Transverse colon (tissue), 4 donors: ENCODE results near the gene OR52A5. TPM values are rescaled to one million over a fixed set of nuclear protein-coding genes. Genes with fewer than 3 reads are reported as not detected.

Experiments
- DNase-seq: peaks from one replicate; pipeline ENCODE4 v3.0.0-alpha.2; 2019
- H3K27ac ChIP-seq, 4 donors: fragments of 200-600 bp; sonication (generic); 2 replicates each; pipeline ENCODE4 v1.5.1; 2016 to 2018; ENCODE audit warnings: inconsistent platforms in 4 of 4
- H3K27me3 ChIP-seq: fragments of 200-600 bp; sonication (generic); 2 replicates; pipeline ENCODE4 v1.5.1; 2017; ENCODE audit warnings: inconsistent platforms
- H3K36me3 ChIP-seq, 4 donors: fragments of 200-600 bp; sonication (generic); 2 replicates each; pipeline ENCODE4 v1.5.1; 2017 to 2019; ENCODE audit warnings: inconsistent platforms in 4 of 4
- H3K4me1 ChIP-seq, 4 donors: fragments of 200-600 bp; sonication (generic); 2 replicates each; pipeline ENCODE4 v1.5.1; 2017 to 2020; ENCODE audit warnings: inconsistent platforms in 4 of 4
- H3K4me3 ChIP-seq, 4 donors: fragments of 200-600 bp; sonication (generic); 1 replicate in 1 of 4; 2 replicates in 3 of 4; pipeline versions ENCODE4 v1.5.1 to v1.6.1; 2017 to 2019; ENCODE audit warnings: inconsistent platforms in 4 of 4
- H3K9me3 ChIP-seq, 2 donors: fragments of 200-600 bp; sonication (generic); 2 replicates each; pipeline ENCODE4 v1.5.1; 2017 to 2019; ENCODE audit warnings: inconsistent platforms in 2 of 2
- EP300 ChIP-seq: sonication (generic); formaldehyde crosslinking; IDR thresholded peaks from one replicate; pipeline ENCODE4 v1.6.1; 2017; ENCODE audit warnings: antibody characterized with exemption, low read depth
- POLR2A ChIP-seq: fragments of 450-650 bp; IDR thresholded peaks from one replicate; pipeline ENCODE4 v1.6.1; 2016; ENCODE audit warnings: antibody characterized with exemption, mild to moderate bottlenecking, moderate library complexity
- POLR2AphosphoS5 ChIP-seq, 3 donors: sonication (generic); formaldehyde crosslinking; IDR thresholded peaks; one replicate each; pipeline ENCODE4 v1.6.1; 2016; ENCODE audit warnings: antibody characterized with exemption in 3 of 3
- WGBS, 2 donors: methylation state at CpG; one replicate each; pipeline ENCODE4 v1.1.5; 2018; ENCODE audit warnings: low coverage in 1 of 2; 5-methylcytosine and 5-hydroxymethylcytosine counted together
- in situ Hi-C, 4 donors: fragments of 200-750 bp; cut with MboI; loops; one replicate each; pipeline versions ENCODE4 v1.15.0 to v1.15.1; 2017; ENCODE audit warnings: low sequenced_read_pairs in 3 of 4, low pct_ligation_motif_present in 1 of 4, low pct_unique_long_range_greater_than_20kb in 1 of 4
- intact Hi-C: fragments of 100-400 bp; cut with DNase I; formaldehyde crosslinking; loops from one replicate; pipeline ENCODE4 v1.15.1; 2023; ENCODE audit warnings: low total_unique reads
- total RNA-seq, 4 donors: library from RNA; depleted of rRNA; stranded (reverse); fragments of >200 nt; gene quantifications; one replicate each; pipeline ENCODE4 v1.1.0, GENCODE V29; 2016
- TF ChIP-seq, protein P1 (sequence below), 5 experiments: fragments of 200-600 bp in 3 of 5; fragments of 450-650 bp in 2 of 5; sonication (generic) in 3 of 5; IDR thresholded peaks; 1 replicate in 2 of 5; 2 replicates in 3 of 5; pipeline ENCODE4 v1.5.1; 2016 to 2017; ENCODE audit warnings: antibody characterized with exemption in 5 of 5, inconsistent platforms in 3 of 5, mild to moderate bottlenecking in 2 of 5, moderate library complexity in 1 of 5

Gene OR52A5
- total RNA-seq, 4 donors from 2014 or later = not detected

DNA sequence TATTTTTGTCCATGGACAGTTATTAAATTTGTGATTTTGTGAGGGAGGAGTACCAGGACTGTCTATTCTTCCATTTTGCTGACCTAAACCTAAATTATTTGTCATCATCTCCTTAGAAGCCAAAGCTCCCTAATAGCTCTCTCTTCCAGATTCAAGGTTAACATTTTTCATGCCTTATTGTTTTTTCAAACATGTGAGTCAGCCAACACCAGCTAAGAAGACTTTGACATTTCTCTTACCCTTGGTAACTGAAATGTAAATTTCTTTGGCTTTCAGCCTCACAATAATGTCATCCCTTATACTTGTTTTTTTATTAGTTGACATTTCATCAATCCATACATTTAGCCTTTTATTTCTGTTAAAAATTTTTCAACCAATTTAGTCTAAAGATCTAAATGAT, 49.6 kb downstream of the OR52A5 start:
- no peak for DNase-seq
- H3K4me1 ChIP-seq = no peaks in the 10 kb centered on the region
- H3K9me3 ChIP-seq = no peaks in the 10 kb centered on the region
- in situ Hi-C loops = no loop called here
- TF ChIP-seq POLR2A (no peak), EP300 (no peak), POLR2AphosphoS5 (IDR thresholded peaks at IDR 0.05) (no peak)
- TF ChIP-seq, protein P1, sequence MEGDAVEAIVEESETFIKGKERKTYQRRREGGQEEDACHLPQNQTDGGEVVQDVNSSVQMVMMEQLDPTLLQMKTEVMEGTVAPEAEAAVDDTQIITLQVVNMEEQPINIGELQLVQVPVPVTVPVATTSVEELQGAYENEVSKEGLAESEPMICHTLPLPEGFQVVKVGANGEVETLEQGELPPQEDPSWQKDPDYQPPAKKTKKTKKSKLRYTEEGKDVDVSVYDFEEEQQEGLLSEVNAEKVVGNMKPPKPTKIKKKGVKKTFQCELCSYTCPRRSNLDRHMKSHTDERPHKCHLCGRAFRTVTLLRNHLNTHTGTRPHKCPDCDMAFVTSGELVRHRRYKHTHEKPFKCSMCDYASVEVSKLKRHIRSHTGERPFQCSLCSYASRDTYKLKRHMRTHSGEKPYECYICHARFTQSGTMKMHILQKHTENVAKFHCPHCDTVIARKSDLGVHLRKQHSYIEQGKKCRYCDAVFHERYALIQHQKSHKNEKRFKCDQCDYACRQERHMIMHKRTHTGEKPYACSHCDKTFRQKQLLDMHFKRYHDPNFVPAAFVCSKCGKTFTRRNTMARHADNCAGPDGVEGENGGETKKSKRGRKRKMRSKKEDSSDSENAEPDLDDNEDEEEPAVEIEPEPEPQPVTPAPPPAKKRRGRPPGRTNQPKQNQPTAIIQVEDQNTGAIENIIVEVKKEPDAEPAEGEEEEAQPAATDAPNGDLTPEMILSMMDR (IDR thresholded peaks at IDR 0.05) = no peak
- no peak overlapping the region for H3K4me3 ChIP-seq
- no peak overlapping the region for H3K27ac ChIP-seq
- H3K27me3 ChIP-seq = no peaks in the 10 kb centered on the region
- no peaks in the 10 kb centered on the region for H3K36me3 ChIP-seq
- intact Hi-C loops = no loop called here

GRCh38 chr11:5083602-5084001, 54.6 kb downstream of the OR52A5 start:
- Histone ChIP-seq H3K4me3 (no peak overlapping the region), H3K27ac (no peak overlapping the region), H3K27me3 (no peaks in the 10 kb centered on the region), H3K9me3 (no peaks in the 10 kb centered on the region), H3K36me3 (no peaks in the 10 kb centered on the region), H3K4me1 (no peaks in the 10 kb centered on the region)
- no peak for DNase-seq
- intact Hi-C loops (no loop called here), in situ Hi-C loops (no loop called here)
- no peak for TF ChIP-seq POLR2AphosphoS5 (IDR thresholded peaks at IDR 0.05)
- TF ChIP-seq, protein P1 (IDR thresholded peaks at IDR 0.05) = no peak
- no peak for TF ChIP-seq POLR2A
- no peak for TF ChIP-seq EP300

DNA sequence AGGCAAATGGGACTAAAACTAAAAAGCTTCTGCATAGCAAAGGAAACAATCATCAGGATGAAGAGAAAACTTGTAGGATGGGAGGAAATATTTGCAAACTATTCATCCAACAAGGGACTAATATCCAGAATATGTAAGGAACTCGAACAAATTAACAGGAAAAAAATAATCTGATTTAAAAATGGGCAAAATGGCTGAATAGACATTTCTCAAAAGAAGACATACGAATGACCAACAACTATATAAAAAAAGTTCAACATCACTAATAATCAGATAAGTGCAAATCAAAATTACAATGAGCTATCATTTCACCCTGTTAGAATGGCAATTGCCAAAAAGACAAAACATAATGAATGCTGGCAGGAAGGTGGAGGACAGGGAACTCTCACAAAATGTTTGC, 56.8 kb downstream of the OR52A5 start:
- TF ChIP-seq POLR2AphosphoS5 (IDR thresholded peaks at IDR 0.05) (no peak), EP300 (no peak)
- TF ChIP-seq, protein P1 (IDR thresholded peaks at IDR 0.05) = no peak
- 56 to 60% methylated on average over 2 of the region's 2 CpGs for WGBS, 2 donors
- no peaks in the 10 kb centered on the region for H3K4me1 ChIP-seq
- H3K36me3 ChIP-seq = no peaks in the 10 kb centered on the region
- H3K27ac ChIP-seq = no peak overlapping the region
- in situ Hi-C loops (no loop called here), intact Hi-C loops (no loop called here)
- no peaks in the 10 kb centered on the region for H3K9me3 ChIP-seq
- no peak for DNase-seq
- no peak overlapping the region for H3K4me3 ChIP-seq
- no peaks in the 10 kb centered on the region for H3K27me3 ChIP-seq

Other genes with a start within 250 kb of the OR52A5 start
- not detected for gene OR51A7, start 234.6 kb downstream of the OR52A5 start, total RNA-seq
- gene OR51G2, start 219.0 kb downstream of the OR52A5 start, total RNA-seq = not detected
- gene OR51G1, start 214.0 kb downstream of the OR52A5 start, total RNA-seq = not detected
- not detected for gene OR51A4, start 190.8 kb downstream of the OR52A5 start, total RNA-seq
- not detected for gene OR51A2, start 182.6 kb downstream of the OR52A5 start, total RNA-seq
- gene OR51L1, start 143.5 kb downstream of the OR52A5 start, total RNA-seq = not detected
- not detected for gene OR52J3, start 91.8 kb downstream of the OR52A5 start, total RNA-seq
- not detected for gene OR52E2, start 78.7 kb downstream of the OR52A5 start, total RNA-seq
- not detected for gene OR52E1, start 68.8 kb downstream of the OR52A5 start, total RNA-seq
- not detected for gene OR52A1, start 16.4 kb upstream of the OR52A5 start, total RNA-seq
- not detected for gene OR51V1, start 62.3 kb upstream of the OR52A5 start, total RNA-seq
- 1 to 10 TPM in 2 of 4 donors, not detected in 2; 1.1 to 2.0 TPM for gene HBB, start 88.7 kb upstream of the OR52A5 start, total RNA-seq
- not detected for gene HBD, start 96.1 kb upstream of the OR52A5 start, total RNA-seq
- gene HBG1, start 111.5 kb upstream of the OR52A5 start, total RNA-seq = not detected
- not detected for gene HBG2, start 116.4 kb upstream of the OR52A5 start, total RNA-seq
- gene HBE1, start 131.6 kb upstream of the OR52A5 start, total RNA-seq = not detected
- not detected for gene OR51B4, start 163.6 kb upstream of the OR52A5 start, total RNA-seq
- not detected for gene OR51B2, start 185.9 kb upstream of the OR52A5 start, total RNA-seq
- not detected for gene OR51B5, start 205.2 kb upstream of the OR52A5 start, total RNA-seq
- not detected for gene OR51B6, start 213.2 kb upstream of the OR52A5 start, total RNA-seq
- gene OR51M1, start 245.5 kb upstream of the OR52A5 start, total RNA-seq = not detected